Mesothelial cell of epicardium (in vitro differentiated cells): Measurements from ENCODE around the gene ALG10B. TPM values are rescaled to one million over a fixed set of nuclear protein-coding genes. Genes with fewer than 3 reads are reported as not detected.

ENCODE experiments used
- DNase-seq, 2 experiments: peaks; one replicate each; pipeline ENCODE4 v3.0.0; 2021; ENCODE audit warnings: low spot score in 2 of 2; ENCODE audit not compliant: unreplicated experiment in 2 of 2
- H3K27ac Mint-ChIP-seq: 2 replicates; pipeline ENCODE4 v1.8.0; 2021; ENCODE audit warnings: mixed read lengths
- H3K27me3 Mint-ChIP-seq: 2 replicates; pipeline ENCODE4 v1.8.0; 2021; ENCODE audit warnings: low read depth, mixed read lengths
- H3K36me3 Mint-ChIP-seq: 2 replicates; pipeline ENCODE4 v1.8.0; 2021; ENCODE audit warnings: mixed read lengths
- H3K4me1 Mint-ChIP-seq: 2 replicates; pipeline ENCODE4 v1.8.0; 2021; ENCODE audit warnings: mixed read lengths
- H3K4me3 Mint-ChIP-seq: 2 replicates; pipeline ENCODE4 v1.8.0; 2021; ENCODE audit warnings: mild to moderate bottlenecking, moderate library complexity, mixed read lengths
- H3K9me3 Mint-ChIP-seq: 2 replicates; pipeline ENCODE4 v1.8.0; 2021; ENCODE audit warnings: mixed read lengths
- CTCF ChIP-seq: fragments of 200-600 bp; sonication (generic); IDR thresholded peaks from one replicate; pipeline ENCODE4 v1.5.0; 2021; ENCODE audit warnings: antibody characterized with exemption; ENCODE audit not compliant: unreplicated experiment
- total RNA-seq: library from RNA; stranded (reverse); gene quantifications from 3 replicates; pipeline ENCODE4 v1.2.1, GENCODE V29; 2021

The ALG10B gene
- total RNA-seq = 16.2 to 18.1 TPM (median 17.7 TPM) in 3 replicates

DNA sequence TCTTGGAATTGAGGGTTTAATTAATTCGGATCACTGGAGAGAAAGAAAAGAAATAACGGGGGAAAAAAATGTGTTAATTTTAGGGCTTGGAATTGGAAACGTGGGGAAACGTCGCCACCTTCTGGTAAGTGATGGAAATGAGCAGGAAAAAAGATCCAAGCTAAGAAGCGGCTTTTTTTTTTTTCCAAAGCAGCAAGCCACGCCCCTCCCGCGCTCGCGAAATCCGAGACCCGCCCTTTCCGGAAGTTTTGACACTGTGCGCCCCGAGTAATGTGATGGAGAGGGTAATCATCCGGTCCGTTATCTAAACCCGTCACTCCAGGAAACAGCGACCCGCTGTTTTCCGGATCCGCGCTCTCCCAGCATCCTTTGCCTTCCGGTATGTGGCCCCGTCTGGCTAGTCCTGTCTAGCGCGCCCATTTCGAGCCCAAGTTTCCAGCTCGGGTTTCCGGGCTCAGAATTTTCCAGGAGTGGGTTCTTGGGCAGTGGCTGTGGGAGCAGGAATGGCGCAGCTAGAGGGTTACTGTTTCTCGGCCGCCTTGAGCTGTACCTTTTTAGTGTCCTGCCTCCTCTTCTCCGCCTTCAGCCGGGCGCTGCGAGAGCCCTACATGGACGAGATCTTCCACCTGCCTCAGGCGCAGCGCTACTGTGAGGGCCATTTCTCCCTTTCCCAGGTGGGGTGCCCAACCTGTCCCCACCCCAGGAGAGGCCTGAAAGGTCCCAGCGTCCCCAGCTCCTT lies at the start of gene ALG10B:
ALG10B (plus strand) TSS at position 384 of the 739 bp plus-strand sequence; CDS start at position 504, 120 bp downstream.
- Mint-ChIP-seq H3K27me3 (no peaks in the 10 kb centered on the region), H3K36me3 (peaks cover 1% of the 10 kb centered on the region), H3K4me1 (peaks cover 20% of the 10 kb centered on the region), H3K27ac (peak within 1 kb of the TSS; percentile 96), H3K4me3 (peak within 1 kb of the TSS; percentile 95), H3K9me3 (no peaks in the 10 kb centered on the region)
- DNase-seq = peak; percentile 82 to 95
- peak; percentile 69 for TF ChIP-seq CTCF

GRCh38 chr12:38268612-38269011 lies 48.0 kb upstream of the ALG10B start:
- no peak for DNase-seq
- Mint-ChIP-seq H3K27me3 (no peaks in the 10 kb centered on the region), H3K9me3 (peaks cover 63% of the 10 kb centered on the region), H3K36me3 (peaks cover 2% of the 10 kb centered on the region), H3K4me3 (no peak overlapping the region), H3K27ac (no peak overlapping the region), H3K4me1 (no peaks in the 10 kb centered on the region)
- no peak for TF ChIP-seq CTCF

DNA sequence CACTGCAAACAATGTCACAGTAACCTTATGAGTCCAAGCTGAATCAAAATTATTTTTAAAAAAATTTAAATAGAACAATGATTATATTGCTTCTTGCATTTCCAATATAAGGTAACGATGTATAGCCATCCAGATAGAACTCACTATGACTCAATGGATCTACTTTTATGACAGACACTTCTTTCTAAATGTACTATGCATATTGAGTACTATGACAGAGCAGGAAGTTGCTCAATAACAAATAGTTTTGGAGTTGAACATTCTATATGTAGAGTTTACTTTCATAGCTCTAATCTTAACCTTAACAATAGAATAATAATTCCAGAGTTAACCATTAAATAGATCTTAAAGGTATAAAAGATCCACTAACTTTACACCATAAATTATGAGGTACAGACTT lies 46.7 kb upstream of the ALG10B start:
- no peak for DNase-seq
- H3K4me3 Mint-ChIP-seq = no peak overlapping the region
- H3K9me3 Mint-ChIP-seq = peaks cover 63% of the 10 kb centered on the region
- peaks cover 2% of the 10 kb centered on the region for H3K36me3 Mint-ChIP-seq
- H3K27me3 Mint-ChIP-seq = no peaks in the 10 kb centered on the region
- H3K4me1 Mint-ChIP-seq = no peaks in the 10 kb centered on the region
- no peak for TF ChIP-seq CTCF
- H3K27ac Mint-ChIP-seq = no peak overlapping the region

DNA sequence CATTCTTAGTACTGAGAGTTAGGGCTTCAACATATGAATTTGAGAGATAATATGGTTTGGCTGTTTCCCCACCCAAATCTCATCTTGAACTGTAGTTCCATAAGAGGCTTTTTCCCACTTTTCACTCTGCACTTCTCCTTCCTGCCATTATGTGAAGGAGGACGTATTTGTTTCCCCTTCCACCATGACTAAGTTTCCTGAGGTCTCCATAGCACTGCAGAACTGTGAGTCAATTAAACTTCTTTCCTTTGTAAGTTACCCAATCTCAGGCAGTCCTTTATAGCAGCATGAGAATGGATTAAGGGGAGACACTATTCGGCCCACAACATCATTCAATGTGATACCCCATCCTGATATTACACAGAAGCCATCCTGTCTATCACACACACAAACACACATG lies 36.8 kb upstream of the ALG10B start:
- no peak for TF ChIP-seq CTCF
- no peak overlapping the region for H3K27ac Mint-ChIP-seq
- H3K4me3 Mint-ChIP-seq = no peak overlapping the region
- H3K27me3 Mint-ChIP-seq = no peaks in the 10 kb centered on the region
- no peaks in the 10 kb centered on the region for H3K36me3 Mint-ChIP-seq
- H3K4me1 Mint-ChIP-seq = no peaks in the 10 kb centered on the region
- DNase-seq = no peak
- peaks cover 53% of the 10 kb centered on the region for H3K9me3 Mint-ChIP-seq

GRCh38 chr12:38282886-38283285 lies 33.7 kb upstream of the ALG10B start:
- DNase-seq = no peak
- H3K4me3 Mint-ChIP-seq = no peak overlapping the region
- H3K36me3 Mint-ChIP-seq = no peaks in the 10 kb centered on the region
- H3K27me3 Mint-ChIP-seq = no peaks in the 10 kb centered on the region
- H3K9me3 Mint-ChIP-seq = peaks cover 64% of the 10 kb centered on the region
- no peak for TF ChIP-seq CTCF
- no peaks in the 10 kb centered on the region for H3K4me1 Mint-ChIP-seq
- H3K27ac Mint-ChIP-seq = no peak overlapping the region
